GM12873 (cell line): ENCODE measurements around the gene CTLA4.

Experiments
- CTCF ChIP-seq: IDR thresholded peaks from 2 replicates; pipeline ENCODE4 v1.5.1; 2012; ENCODE audit warnings: low read depth, mild to moderate bottlenecking, moderate library complexity, low read length, control low read depth; ENCODE audit not compliant: insufficient read depth; ENCODE audit errors: missing control alignments

Gene CTLA4

GRCh38 chr2:203880557-203881125, 13.1 kb downstream of the CTLA4 start:
- no peak for TF ChIP-seq CTCF

GRCh38 chr2:203882551-203882950, 15.0 kb downstream of the CTLA4 start:
- no peak for TF ChIP-seq CTCF

GRCh38 chr2:203886661-203887151, 19.1 kb downstream of the CTLA4 start:
- TF ChIP-seq CTCF = no peak

- TF ChIP-seq CTCF = no peak
These were observed 20.1 kb downstream of the CTLA4 start for GRCh38 chr2:203887677-203888076.

- TF ChIP-seq CTCF = no peak
These were observed 22.0 kb downstream of the CTLA4 start for GRCh38 chr2:203889542-203889941.

- no peak for TF ChIP-seq CTCF
These were observed 22.4 kb downstream of the CTLA4 start for GRCh38 chr2:203889944-203890343.

GRCh38 chr2:203890733-203891132, 23.2 kb downstream of the CTLA4 start:
- no peak for TF ChIP-seq CTCF

GRCh38 chr2:203891474-203891873, 23.9 kb downstream of the CTLA4 start:
- no peak for TF ChIP-seq CTCF
